ENCODE results near the gene RAD18.

RAD18 gene

DNA sequence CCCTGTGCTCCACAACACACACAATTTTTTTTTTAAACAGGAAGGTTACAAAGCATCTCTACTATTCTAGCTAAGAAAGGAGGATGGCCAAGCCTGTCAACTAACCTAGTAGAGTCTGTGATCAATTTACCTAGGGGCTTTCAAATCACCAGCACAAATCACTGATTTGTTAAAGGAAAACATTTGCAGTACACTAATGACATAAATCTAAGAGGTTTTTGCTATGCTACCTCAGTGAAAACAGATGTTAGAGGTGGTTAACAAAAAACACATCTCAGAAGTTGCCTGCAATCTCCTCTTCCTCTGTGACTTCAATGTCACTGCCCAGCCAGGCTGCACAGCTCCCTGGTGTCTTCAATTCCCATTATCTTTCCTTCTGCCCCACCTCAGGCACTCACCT lies 72.0 kb downstream of the RAD18 start:
- DNase-seq: no peak

DNA sequence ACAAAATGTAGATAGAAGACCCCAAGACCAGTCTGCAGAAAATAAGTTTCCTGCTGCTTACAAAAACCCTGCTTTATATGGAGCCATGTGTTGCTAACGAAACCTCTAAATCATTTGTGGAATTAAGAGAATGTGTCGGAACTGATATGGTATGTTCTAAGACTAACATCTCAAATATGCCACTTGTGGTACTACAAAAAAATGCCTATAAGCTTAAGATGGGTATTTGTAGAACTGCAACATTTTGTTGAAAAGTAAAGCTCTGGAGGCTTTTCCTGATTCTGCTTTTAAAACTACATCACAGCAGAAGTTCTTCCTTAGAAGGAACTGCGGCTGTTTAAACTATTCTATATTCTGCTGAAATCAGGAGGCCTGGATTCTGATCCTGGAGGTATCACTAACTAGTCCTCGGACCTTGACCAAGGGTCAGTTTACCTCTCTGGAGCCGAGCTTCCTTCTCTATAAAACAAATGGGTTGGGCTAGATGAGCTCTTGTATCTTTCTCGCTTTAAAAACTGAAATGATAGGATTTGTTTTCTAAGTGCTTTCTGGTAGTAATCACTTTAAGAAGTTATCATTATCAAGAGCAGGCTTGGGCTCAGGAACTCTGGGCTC lies 74.9 kb downstream of the RAD18 start:
- DNase-seq: no peak

DNA sequence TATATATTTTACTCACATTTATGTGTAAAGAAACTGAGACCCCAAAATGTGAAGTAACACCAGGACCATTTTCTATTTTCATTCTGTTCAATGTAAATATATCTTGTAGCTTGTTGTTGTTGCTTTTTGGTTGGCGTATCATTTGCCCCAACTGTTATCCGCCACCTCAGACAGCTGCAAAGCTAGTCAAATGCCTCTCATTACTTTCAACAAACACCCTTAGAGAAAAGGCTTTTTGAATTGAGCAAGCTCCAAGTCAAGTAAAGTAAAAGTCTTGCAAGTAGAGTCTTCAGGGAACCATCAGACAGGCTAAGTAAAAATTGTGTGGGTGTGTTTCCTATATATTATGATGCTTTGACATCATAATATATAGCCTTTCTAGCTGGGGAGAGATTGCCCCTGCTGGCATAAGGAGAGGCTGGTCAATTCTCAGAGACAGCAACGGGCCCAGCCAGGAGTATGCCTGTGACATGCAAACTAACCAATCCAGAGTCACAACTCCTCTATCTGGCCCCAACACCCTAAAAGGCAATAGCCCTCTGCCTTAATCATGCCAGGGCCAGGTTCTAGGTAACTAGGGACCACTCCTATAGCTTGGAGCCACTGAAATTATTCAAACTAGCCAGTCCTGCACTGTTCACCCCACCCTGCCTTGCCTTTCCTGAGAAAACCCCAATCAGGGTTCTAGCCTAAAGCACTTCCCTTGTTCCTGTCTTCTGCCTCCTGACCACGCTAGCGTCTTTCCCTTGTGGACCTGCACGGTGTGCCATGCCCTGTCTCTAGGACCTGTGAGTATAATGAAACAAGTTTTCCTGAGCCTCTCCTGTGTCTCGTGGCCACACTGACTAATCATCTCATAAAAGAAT lies 75.6 kb downstream of the RAD18 start:
- no peak for DNase-seq

DNA sequence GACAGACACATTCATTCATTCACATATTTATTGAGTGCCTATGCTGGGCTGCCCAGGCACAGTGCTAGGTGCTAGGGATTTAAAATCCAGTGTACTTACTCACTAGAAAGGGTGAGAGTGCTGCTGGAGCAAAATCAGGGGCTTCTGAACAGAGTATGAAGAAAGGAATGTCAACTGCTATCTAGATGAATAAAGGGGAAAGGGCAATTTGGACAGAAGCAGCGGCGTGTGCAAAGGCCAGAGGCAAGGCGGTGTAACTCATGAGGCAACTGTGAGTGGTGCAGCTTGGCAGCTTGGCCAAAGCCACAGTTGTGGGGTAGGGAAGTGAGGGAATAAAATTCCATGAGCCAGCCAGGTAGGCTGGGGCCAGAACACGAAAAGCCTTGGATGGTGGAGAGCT lies 76.7 kb downstream of the RAD18 start:
- no peak for DNase-seq

DNA sequence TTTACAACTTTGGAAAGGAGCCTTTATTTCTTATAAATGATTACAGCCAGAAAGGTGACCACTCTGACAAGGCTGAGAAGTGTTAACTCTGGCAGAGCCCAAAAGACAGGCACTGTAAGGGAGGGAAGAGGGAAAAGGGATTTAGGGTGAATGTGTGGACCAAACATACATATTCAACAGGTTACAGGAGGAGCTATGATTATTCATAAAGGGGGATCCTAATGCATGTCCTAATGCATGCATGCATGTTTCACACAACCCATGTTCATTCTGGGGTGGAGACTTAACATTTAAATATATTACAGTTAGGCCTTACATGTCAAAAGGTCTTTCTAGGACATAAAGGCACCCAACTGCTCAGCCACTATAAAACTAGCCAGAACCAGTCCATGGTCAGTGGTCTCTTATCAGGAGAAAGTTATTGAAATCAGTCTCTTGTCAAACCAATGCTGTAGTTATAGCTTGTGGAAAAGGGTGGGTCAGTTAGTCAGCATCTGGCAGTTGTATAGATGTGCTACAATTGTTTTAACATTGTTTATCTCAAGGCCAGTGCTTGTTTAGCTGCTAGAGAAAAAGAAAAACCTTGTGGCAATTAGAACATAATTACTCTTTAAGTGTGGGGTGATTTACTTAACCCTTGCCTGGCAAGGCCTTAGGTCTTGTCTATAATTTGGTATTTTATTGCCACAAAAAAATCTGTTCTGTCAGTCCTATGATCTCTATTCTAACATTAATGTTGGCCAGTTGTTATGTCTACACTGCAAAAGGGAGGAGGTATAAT lies 77.5 kb downstream of the RAD18 start:
- no peak for DNase-seq

DNA sequence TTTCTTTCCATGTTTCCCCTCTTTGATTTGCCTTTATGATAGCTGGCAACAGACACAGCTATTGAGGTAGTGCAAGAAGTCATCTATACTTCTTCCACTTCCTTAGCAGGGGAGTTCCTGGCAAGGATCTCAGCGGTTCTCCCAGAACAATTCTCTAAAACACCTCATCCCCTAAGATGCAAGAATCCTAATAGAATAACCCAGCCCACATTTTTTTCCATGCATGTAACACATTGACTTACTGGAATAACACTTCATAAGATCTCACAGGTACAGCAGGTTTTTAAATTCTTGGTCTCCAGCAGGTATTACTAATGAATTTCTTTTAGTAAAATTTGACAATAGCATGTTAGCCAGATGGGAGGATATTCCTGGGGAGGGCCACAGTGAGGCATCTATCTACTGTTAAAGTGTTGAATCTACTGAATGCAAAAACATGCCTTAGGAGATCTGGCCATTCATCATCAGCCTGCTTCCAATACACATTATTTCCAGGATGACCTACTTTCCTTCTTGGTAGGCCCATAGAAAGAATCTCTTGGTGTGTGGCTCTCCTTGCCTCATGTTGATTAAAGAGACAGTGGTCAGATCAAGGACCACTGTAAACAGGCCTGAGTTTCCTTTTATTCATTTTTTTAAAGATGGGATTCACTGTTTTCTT lies 78.5 kb downstream of the RAD18 start:
- no peak for DNase-seq

DNA sequence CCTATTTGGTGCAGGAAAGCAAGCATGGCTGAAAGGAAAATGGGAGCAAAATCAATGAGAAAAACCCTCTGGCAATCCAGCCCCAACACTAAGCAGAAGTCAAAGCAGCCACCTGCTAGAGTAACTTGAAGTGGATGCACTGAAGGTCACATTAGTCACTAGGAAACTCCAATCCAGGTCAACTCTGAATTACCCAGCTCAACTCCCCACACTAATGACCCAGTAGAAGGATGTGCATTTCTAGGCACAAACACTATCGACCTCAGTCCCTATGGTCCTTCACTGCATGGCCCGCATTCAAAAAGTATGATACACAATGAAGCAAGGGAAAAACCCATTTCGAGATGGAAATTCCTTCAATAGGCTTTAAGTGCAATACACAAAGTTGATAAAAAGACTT lies 80.6 kb downstream of the RAD18 start:
- DNase-seq: no peak

DNA sequence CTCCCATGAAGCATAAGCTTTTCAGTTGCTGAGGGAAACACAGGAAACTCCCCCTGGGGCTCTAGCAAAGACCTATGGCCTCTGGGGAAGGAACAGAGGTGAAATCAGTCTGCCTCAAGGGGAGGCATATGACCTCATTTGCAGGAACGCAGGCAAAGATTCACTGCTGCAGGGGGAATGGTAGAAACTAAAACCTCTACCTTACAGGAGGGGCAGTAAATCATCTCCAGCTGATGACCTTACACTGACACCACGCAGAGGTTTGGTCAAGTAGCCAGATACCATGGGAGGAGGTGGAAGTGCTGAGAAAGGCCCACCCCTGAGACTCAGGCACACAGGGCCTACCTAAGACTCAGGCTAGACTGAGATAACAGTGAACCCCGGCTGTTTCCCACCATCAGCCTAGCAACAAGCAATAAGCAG lies 81.1 kb downstream of the RAD18 start:
- DNase-seq: no peak

DNA sequence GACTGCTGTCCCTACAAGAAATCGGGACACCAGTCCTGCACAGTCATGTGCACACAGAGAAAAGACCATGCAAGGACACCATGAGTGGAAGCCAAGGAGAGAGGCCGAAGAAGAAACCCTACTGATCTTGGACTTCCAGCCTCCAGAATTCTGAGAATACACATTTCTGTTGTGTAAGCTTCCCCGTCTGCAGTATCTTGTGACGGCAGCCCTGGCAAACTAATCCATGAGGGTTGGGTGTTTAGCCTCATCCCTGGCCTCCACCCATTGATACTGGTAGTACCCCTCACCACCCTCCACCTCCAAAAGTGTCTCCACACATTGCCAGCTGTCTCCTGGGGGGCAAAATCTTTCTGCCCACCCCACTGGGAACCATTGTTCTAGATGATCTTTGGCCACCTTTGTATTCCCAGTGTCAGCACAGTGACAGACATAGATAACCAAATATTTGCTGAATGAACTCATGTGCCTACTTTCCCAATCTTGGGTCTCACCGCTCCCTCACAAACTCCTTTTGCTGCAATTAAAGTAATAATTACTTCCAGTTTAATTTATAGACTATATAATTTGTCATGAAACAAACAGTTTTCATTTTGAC lies 83.8 kb downstream of the RAD18 start:
- no peak for DNase-seq

DNA sequence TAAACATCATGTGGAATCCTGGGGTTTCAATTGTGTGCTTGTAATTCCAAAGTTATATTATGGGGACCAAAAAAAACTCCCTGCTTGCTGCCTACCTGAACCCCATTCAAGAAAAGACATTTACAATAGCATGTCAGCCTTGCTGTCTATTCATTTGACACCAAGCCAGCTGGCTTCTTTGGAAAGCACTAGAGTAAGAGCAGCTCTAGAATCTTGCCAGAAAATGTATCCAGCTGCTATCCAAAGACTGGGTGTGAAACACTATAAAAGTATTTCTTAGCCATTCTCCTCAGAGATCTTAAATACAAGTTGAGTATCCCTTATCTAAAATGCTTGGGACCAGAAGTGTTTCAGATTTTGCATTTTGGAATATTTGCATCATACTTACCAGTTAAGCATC lies 87.4 kb downstream of the RAD18 start:
- no peak for DNase-seq

DNA sequence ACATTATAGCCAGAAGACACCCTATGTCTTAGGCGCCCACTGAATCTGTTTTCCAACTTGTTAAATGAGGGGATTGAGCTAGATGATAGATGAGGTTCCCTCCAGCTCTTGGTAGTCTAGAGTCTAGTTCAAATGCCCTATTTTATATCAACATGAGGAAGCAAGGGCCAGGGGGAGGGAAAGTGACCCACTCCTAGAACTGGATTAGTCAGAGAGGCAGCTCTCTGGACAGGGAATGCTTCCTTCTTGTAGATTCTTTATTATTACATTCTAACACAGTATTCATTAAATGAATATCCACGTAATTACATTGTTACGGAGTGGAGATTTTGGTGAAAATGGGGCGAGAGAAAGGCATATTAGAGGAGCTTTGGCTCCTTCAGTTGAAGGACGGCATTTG lies 89.5 kb downstream of the RAD18 start:
- no peak for DNase-seq

DNA sequence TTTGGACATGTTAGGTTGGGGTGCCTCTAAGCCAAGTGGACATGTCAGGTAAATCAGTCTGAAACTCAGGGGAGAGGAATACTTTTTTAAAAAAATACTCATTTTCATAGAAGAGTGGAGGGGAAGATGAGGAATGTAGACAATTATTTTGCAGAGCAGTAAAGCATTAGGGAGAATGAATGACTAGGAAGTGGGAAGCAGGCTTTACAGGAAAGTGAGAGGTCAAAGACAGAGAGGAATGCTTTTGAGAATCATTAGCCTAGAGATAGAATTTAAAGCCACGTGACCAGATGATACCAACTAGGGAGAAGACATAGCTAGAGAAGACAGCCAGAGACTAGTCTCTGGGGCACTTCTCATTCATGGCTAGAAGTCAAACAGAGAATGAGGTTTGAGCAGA lies 91.0 kb downstream of the RAD18 start:
- no peak for DNase-seq

DNA sequence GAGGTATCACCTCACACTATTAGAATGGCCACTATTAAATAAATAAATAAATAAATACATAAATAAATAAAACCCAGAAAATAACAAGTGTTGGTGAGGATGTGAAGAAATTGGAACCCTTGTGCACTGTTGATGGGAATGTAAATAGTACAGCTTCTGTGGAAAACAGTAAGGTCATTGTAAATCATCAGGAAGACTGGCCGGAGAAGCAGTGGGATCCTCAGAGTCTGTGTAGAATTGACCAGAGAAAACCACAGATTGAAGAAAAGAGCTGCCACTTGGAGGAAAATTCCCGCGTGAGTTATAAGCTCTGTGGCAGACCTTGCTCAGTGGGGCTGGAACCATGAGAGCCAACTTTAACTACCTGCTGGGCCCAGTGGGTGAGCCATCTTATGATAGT lies 92.0 kb downstream of the RAD18 start:
- no peak for DNase-seq

DNA sequence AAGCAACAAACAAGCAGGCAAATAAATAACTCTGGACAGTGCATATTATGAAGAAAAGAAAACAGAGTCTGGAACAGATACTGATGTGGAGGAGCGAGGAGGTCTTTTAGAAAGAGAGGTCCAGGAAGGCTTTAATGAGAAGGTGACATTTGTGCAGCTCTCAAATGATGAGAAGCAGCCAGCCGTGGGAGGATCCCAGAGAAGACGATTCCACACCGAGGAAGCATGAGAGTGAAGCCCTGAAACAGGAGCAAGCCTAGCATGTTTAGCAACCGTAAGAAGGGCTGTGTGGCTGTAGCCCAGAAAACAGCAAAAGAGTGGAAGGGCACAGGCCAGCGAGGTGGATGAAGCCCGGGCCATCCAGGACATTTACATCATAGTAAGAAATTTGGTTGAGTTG lies 93.1 kb downstream of the RAD18 start:
- DNase-seq: no peak

DNA sequence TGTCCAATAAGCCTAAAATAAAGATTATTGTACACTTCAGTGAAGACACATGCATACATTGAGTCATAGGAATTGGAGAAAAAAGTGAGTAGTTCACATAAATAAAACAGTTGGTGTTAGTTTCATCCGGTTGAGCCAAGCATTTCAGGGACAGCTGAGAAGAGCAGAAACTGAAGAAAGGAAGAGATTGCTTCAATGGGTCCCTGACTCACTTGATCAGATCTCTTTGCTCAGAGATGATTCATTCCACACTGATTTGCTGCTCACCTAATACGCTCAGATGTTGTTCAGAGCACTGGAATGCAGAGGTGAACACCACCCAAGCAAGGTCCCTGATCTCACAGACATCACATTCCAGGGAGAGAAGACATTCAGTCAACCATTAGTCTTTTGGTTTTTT lies 93.7 kb downstream of the RAD18 start:
- no peak for DNase-seq

DNA sequence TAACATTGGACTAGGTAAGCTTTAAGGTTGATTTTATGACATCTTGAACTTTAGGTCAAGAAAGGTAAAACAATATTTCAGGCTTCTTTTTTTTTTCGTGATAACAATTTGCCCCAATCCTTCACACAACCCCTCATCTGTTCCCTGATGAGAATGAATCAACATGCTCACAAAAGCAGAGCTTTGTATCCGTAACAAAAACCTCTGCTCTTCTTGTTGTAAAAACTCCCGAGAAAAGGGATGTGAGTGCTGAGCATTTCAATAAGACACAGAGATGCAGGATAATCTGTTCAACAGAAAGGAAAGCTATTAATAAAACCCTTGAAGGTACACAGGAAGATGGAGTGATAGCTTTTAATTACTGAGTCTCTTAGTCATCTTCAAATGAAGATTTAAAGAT lies 94.3 kb downstream of the RAD18 start:
- DNase-seq: no peak

DNA sequence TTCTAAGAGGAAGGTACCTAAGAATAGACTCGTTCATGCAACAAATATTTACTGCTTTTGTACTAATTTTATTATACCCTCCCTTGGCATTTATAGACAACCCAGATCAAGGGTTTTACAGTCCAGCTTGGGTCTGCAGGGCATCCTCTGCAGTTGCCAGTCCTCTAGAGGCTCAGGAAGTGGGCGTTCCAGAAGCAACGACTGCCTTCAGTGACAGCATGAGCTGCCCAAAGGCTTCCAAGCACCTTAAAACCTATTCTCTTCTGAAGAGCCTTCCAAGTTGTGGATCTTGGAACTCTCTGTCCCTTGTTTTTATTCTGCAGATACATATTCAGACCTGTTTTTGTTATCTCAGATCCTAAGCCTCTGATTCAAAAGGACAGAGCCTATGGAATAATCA lies 95.6 kb downstream of the RAD18 start:
- no peak for DNase-seq

DNA sequence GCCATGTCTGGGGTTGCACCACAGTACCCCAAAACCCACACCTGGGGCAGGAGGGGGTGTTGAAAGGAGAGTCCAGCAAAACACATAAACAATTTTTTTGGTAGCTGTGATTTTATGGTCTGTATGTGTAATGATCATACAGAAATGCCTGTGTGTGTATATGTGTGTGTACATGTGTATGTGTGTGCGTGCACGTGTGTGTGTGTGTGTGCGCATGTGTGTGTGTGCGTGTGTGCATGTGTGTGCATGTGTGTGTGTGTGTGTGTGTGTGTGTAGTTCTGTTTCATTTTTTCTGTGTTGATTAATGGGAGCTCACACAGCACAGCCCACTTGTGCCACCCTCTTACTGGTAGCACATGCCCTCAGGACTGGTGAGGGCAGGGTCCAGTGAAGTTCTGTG lies 97.6 kb downstream of the RAD18 start:
- DNase-seq: no peak

DNA sequence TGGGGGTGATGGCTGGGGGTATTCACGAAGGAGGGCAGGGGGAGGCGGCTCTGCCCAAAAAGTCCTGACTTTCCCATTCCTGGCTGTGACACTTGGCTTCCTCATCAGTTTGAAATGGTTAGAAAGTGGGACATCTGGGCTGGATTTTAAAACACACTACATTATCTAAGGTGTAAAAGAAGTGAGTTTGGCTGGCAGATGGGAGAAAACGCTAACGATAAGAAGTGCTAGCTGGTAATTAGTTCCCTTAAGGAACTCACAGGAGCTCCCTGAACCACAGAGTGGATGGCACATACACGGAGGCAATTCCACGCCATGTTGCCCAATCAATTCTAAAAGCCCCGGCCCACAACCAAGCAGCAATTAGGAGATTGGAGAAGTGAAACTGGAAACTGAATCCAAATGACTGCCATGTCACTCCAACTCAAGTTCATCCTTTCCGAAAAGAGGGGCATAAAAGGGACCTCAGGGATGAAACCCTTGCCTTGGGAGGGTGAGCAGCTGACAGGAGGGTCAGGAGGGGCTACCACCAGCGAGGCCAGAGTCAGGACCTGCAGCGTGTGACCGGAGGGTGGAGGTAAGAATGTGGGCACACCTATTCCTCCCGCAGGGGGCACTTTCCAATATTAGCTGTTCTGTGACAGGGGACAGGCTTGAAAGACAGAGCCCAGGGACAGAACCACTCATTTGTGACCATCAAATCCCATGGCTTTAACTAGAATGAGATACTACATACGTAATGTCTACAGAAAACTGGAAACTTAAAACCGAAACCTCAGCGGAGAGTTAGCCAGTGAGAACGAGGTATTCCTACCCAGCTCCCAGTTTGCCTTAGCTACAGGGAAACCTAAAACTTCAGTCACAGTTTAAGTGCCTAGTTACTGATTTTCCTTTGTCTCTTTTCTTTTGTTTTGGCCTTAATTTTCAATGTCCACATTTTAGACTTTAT lies 98.6 kb downstream of the RAD18 start:
- DNase-seq: no peak

DNA sequence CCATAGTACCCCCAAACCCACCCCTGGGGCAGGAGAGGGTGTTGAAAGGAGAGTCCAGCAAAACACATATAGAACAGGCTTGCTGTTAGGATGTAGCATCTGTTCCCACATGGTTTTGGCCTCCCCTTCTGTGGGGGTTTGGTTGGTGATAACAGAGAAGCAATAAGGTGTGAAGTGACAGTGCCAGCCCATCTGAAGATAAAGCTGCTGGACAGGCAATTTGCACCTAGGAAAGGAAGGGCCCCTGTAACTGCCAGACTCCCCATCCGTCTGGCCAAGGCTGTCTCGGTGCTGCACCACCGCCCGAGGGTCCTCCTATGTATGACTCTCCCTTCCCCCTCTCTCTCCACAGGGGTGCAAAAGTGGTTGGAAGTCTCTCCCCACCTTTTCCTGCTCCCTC lies 99.4 kb downstream of the RAD18 start:
- no peak for DNase-seq

DNA sequence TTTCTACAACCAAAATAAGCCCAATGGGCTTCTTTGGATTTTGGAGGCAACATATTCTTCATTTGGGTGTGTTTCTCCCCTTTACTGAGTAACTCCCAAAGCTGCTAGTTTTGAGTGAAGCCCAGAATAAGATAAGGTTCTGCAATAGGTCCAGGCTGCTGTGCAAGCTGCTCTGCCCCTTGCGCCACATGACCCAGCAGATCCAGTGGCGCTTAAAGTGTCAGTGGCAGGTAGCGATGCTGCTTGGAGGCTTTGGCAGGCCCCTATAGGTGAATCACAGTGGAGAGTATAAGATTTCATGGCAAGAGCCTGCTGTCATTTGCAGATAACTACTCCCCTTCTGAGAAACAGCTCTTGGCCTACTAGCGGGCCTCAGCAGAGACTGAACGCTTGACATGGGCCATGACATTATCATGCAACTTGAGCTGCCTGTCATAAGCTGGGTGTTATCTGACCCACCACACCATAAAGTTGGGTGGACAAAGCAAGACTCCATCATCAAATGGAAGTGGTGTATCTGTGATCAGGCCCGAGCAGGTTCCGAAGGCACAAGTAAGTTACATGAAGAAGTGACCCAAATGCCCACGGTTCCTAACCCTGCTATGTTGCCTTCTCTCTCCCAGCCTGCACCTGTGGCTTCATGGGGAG lies 105.4 kb downstream of the RAD18 start:
- DNase-seq: no peak

Data from cerebellar nuclear complex (tissue), 1 donor.